Amniotic stem cell (primary cell): ENCODE measurements around the gene FLACC1.
"Not testable (repeated sequence)": the region's sequence is repeated elsewhere in the genome, so short reads cannot be mapped to it uniquely, and the experiment has no call there.

Experiments used
- DNase-seq: peaks from one replicate; lab custom pipeline; 2025; lab: John Stamatoyannopoulos, UW

The FLACC1 gene, protein sequence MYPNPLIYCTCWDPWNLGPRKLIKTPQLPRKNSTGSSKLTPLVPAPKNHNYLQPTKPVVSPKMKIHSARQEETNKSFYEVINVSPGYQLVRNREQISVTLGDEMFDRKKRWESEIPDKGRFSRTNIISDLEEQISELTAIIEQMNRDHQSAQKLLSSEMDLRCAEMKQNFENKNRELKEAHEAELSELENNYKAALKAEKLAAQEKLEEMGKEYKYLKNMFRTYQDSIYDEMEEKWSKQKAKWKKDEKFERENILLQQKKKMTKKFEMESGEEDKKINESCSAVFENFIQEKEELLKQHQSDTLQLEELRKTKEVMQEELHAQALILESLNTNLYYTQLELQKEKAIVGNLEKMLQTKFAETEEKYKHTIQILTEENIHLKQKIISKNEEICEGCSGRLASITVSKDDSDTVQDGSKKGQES

GRCh38 chr2:201357221-201357620 is at the start of gene FLACC1:
Gene FLACC1, minus strand, starts transcription at chr2:201357345. Its CDS starts 5,941 bp downstream, at chr2:201351404.
- DNase-seq: peak; percentile 41

GRCh38 chr2:201406077-201406662 is 49.0 kb upstream of the FLACC1 start:
- no peak for DNase-seq

DNA sequence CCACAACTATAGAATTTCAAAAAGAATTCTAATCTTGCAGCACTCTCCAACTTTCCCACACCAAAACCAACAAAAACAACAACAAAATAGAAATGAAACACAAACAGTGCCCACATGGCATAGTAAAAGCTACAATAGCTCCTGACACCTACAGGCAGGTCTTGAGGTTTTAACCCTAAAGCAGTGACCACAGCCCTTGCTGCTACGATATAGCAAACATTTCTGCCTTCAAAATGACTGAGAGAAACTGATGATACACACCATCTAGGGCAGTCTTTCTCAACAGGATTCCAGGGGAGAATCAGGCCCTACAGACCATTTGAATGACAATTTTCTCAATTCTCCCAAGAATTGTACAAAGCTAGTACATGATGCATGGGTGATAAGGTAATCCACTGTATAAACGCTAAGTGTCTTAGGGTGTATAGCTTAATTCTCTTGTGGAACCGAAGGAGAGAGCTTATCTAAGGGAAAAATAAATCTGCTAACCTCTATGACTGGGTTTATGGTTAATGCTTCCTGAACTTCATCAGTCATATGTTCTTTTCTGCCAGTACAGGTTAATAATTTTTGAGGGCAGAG is 47.6 kb upstream of the FLACC1 start:
- DNase-seq: no peak

- no peak for DNase-seq
Observed at GRCh38 chr2:201403880-201404279, 46.7 kb upstream of the FLACC1 start.

- DNase-seq: no peak
Observed at GRCh38 chr2:201402651-201403562, 45.8 kb upstream of the FLACC1 start.

GRCh38 chr2:201401815-201402214 is 44.7 kb upstream of the FLACC1 start:
- DNase-seq: no peak

DNA sequence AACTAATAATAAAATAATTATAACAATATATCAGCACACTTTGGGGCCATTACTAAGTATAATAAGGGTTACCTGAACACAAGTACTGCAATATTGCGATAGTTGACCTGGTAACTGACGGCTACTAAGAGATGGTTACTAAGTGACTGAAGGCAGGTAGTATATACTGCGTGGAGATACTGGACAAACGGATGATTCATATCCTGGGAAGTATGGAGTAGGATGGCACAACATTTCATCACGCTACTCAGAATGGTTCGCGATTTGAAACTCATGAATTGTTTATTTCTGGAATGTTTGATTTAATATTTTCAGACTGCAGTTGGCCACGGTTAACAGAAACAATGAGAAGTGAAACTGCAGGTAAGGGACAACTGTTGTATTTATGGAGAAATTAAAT is 39.5 kb upstream of the FLACC1 start:
- DNase-seq: no peak

GRCh38 chr2:201383136-201383535 is 26.0 kb upstream of the FLACC1 start:
- no peak for DNase-seq

DNA sequence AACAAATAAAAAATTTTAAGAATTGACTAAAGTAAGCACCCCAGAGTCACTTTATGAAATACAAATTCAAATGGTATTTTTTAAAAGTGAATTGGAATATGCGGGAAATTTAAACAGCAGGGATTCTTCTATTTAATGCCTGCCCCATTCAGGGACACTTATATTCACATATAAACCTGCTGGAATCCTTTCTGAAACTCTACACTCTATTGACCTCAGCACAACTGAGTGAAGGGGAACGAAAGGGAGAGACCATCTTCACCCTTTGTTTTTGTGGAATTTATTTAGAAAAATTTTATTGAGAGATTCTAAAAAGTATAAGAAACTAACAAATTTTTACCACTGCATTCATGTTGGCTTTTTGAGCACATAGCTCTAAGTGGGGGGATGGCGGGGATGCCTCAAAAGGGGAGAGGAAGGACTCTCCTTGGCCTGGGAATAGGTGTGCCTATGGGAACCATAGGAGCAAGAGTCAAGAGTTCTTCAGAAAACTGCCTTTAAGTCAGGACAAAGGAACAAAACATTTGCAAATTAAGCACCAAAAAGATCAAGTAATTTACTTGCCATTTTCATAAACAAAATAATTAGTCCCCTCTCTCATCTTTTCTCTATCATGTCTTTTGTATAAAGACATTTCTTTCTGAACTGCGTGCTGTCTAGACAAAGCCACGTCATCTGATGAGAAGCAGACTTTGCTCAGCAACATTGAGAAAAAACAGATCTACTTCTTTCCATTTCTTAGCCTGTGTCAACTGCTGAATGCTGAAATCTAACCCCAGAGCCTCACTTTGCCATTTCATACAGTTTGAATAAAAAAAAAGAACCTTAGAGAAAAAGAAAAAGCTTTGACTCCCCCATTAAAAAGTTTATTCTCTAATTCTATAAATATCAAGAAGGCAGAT is 21.6 kb upstream of the FLACC1 start:
- DNase-seq: no peak

GRCh38 chr2:201377218-201377617 is 20.1 kb upstream of the FLACC1 start:
- DNase-seq: no peak

DNA sequence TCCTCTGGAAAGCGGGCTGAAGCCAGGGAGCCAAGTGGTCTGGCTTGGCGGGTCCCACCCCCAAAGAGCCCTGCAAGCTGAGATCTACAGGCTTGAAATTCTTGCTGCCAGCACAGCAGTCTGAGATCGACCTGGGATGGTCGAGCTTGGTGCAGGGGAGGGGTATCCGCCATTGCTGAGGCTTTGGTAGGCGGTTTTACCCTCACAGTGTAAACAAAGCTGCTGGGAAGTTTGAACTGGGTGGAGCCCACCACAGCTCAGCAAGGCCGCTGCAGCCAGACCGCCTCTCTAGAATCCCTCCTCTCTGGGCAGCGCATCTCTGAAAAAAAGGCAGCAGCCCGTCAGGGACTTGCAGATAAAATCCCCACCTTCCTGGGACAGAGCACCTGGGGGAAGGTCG is 12.6 kb upstream of the FLACC1 start:
- no peak for DNase-seq

DNA sequence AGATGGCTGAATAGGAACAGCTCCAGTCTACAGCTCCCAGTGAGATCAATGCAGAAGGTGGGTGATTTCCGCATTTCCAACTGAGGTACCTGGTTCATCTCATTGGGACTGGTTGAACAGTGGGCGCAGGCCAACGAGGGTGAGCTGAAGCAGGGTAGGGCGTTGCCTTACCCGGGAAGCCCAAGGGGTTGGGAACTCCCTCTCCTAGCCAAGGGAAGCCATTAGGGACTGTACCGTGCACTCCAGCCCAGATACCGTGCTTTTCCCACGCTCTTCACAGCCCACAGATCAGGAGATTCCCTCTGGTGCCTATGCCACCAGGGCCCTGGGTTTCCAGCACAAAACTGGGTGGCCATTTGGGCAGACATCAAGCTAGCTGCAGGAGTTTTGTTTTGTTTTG is 12.2 kb upstream of the FLACC1 start:
- DNase-seq: not testable (repeated sequence)

GRCh38 chr2:201366146-201366545 is 9.0 kb upstream of the FLACC1 start:
- DNase-seq: no peak

DNA sequence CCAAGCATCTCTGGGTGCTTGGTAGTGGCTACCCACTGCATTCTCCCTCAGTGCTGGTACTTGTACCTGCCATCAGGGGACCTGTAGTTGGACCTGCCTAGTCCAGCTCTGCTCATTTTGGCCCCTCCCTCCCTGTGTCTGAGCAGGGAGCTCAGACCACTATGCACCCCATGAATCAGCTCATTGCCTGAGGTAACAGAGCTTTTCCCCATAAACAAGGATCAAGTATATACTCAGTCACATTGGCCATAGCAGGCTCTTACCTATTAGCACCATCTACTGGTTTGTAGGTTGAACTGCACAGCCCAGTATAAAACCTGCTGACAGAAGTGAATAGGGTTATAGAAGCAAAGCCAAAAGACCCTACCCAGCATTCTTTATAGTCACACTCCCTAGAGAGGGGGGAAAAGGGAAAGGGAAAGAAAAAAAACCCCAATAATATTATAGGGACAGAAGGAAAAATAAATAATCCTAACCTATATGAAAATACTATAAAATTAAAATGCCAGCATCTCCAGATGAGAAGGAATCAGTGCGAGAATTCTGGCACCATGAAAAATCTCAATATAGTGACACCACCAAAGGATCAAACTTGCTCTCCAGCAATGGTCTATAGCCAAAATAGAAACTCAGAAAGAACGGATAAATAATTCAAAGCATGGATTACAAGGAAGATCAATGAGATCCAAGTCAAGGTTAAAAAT is 6.9 kb upstream of the FLACC1 start:
- peak; percentile 8 for DNase-seq

- no peak for DNase-seq
Observed at GRCh38 chr2:201362396-201362795, 5.3 kb upstream of the FLACC1 start.

DNA sequence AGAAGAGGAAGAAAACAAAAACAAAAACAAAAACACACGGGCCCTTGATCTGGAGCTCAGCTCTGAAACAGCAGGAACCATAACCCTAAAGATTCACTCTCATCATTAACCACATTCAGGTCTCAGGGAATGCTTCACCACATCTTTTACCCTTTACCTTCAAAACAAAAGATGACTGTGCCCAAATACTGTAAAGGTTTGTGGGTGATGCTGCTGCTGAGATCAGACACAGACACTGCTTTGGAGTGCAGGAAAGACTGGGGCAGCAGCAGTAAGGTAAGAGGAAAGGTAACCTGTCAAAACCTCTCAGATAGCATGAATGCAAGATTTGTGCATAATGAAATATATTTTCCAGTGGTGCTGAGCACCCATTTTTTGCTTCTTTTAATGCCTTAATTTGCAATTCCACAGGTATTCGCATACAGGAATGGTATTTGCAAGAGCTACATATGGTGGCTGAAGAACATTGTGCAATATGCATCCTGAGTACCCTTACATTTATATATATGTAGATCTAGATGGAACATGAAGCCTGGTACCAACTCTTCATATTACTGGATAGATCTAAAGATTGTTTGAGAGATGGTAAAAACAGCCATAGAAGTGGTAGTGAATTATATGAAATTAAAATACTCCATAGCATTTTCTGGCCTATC is 4.1 kb upstream of the FLACC1 start:
- DNase-seq: no peak

DNA sequence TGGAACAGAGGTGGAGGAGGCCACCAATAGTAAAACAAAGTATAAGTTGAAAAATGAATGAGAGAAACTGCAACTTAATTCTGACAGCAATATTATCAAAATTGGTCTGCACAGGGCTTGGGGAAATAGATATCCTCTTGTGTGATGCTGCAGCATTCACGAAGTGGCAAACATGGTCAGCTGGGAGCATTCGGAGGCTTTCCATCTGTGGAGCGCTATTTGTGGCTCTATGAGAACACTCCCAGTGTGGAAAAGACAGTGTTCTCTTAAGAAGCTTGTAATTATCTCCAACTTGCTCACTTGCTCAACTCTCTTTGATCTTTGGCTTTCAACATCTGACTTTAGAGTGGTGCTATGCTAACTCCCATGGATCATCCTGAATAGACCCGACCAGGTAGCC is 3.1 kb upstream of the FLACC1 start:
- no peak for DNase-seq

DNA sequence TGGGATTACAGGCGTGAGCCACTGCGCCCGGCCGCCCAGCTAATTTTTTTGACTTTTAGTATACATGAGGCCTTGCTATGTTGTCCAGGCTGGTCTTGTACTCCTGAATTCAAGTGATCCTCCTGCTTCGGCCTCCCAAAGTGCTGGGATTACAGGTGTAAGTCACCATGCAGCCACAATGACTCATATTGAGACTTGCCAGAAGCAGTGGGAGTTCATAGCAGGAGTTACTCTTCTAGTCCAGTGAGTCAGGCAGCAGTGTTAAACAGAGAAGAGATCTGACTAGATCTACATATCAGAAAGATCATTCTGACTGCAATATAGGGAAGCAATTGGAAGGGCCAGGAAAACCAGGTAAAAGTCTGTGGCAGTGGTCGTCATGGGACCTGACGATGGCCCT is 1.5 kb upstream of the FLACC1 start:
- peak; percentile 1 for DNase-seq

- no peak for DNase-seq
Observed at GRCh38 chr2:201353116-201353515, 4.0 kb downstream of the FLACC1 start.

DNA sequence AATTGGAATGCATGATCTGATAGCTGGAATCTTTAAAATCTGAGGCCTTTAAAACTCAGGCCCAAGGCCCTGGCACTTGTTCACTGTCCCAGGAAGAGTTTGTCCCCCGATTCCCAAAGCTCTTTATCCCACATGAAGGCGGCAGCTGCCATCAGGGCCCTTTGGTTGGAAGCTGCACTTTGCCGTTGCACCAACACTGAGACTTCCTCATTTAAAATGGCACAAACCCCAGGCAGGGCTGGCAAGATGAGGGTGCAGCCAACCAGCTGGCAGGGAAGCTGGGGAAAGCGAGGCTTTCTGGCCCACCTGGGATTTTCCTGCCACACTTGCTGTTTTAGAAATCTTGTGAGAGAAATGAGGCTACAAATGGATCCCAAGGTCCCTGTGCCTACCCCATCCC is 6.3 kb downstream of the FLACC1 start:
- no peak for DNase-seq
